Bladder microvascular endothelial cell (primary cell): Measurements from ENCODE around the gene CIC. TPM values are rescaled to one million over a fixed set of nuclear protein-coding genes. Genes with fewer than 3 reads are reported as not detected.

Experiments
- total RNA-seq: library from RNA; depleted of rRNA; stranded (reverse); fragments of >200 nt; gene quantifications from 2 replicates; pipeline ENCODE4 v1.2.3, GENCODE V29; 2014

CIC gene
- 16.2 and 27.6 TPM in 2 replicates for total RNA-seq

DNA sequence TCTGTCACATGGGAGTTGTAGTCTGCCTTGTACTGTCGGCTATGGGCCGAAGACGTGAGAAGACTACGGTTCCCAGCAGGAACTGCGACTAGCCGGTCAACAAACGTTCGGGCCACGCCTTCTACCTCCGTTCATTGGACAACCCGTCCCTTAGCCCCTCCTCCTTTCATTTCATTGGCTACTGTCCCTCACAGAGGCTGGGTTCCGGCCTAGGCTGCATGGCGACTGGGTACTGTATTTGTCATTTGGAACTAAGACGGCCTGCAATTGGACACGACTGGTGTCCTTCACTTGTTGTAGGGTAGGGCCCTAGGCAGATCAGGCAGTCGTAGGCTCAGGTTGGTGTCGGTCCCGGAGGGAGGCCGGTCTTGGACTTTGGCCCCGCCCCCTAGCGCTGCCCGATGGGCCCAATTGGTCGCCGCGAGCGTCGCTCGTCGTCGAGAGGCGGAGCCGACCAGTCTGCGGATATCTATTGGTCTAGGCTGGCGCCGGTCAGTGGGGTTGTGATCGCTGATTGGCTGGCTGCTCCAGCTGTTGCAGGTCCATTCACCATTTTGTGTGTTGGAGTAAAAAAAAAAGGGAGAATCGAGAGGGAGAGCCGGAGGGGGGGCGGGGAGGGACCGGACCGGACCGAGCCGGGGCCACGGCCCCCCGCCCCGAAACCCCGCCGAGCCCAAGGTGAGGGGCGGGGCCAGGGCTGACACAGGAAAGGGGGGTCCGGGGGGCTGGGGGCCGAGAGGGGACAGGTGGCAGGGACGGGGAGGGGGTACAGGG lies at the start of gene CIC:
Gene CIC, plus strand, starts transcription at position 549 of the 774 bp plus-strand sequence. CDS start 2,532 bp downstream, outside the sequence.

DNA sequence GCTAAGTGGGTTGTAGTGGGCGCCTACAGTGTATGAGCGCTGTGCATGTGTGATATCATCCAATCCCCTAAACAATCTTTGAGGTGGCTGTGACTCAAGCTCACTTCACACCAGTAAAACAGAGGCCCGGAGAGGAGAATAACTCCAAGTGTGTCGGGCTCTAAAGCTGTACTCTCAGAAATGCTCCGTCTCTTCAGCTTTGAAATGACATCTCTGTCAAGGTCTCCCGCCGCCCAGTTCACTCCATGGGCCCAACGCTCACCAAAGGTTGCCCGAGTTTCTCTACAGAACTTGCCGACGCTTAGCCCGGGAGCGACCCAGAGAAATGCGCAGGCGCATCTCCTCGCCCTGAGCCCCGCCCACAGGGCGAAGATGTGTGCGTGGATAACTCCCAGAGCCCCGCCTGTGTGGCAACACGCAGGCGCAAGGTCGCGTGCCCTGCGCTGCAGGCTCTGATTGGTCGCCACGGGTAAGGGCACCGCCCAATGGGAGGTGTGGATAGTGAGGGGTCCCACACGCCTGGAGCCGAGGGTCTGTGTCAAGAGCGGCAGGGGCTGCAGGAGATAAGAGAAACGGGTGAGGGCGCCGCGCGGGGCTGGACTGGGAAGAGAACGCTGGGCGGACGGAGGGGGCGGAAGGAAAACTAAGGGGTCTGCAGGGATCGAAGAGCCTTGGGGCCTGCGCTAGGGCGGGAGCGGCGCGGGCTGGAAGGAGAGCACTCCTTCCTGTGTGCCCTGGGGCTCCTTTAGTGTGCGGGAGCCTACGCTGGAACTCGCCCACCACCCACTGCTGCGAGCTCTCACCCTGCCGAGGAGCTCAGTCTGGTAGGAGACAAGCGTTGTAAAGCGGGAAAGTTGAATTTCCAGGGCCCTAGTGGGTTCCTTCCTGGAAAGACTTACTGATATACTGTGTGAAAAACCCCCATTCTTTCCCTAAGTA lies 49.0 kb upstream of the CIC start, which contains the start of gene ZNF526:
Gene ZNF526, plus strand, starts transcription at position 501 of the 939 bp plus-strand sequence. CDS start 4,092 bp downstream, outside the sequence.

DNA sequence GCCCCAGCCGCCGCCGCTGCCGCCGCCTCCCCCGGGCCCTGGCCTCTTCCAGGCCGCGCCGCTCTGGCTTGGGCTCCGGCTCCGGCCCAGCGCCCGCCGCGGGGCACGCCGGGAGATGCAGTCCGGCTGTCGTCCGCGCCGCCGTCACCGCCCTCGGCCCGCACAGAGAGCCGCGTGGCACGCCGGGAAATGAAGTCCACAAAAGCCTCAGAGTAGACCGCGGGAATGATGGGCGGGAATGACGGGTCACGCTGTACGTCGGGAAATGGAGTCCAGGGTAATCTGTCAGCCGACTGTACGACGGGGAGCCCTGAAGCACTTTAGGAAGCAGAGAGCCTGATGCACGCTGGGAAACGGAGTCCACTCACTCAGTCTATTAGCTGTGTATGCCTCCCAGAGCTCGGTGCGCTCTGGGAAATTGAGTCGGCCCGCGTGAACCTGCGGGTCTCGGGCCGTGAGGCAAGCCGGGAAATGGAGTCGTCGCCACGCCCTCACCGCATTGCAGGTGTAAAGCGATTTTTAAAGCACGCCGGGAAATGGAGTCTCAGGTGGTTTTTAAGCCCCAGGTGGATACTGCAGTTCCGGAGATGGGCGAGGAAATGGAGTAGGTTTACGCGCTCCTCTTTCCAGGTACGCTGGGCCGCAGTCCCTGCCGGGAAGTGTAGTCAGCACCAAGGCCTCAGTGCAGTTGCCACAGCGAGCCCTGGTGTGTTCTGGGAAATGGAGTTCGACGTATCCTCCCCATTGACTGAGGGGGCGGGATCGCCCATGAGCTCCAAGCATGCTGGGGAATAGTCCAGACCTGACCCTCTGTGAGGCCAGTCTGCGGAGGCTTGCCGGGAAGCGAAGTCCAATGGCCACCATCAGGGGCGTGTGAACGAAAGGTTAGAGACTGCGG lies 26.3 kb upstream of the CIC start, which contains the start of gene GSK3A:
Gene GSK3A, minus strand, starts transcription at position 91 of the 898 bp plus-strand sequence. CDS start 137 bp downstream, outside the sequence.

DNA sequence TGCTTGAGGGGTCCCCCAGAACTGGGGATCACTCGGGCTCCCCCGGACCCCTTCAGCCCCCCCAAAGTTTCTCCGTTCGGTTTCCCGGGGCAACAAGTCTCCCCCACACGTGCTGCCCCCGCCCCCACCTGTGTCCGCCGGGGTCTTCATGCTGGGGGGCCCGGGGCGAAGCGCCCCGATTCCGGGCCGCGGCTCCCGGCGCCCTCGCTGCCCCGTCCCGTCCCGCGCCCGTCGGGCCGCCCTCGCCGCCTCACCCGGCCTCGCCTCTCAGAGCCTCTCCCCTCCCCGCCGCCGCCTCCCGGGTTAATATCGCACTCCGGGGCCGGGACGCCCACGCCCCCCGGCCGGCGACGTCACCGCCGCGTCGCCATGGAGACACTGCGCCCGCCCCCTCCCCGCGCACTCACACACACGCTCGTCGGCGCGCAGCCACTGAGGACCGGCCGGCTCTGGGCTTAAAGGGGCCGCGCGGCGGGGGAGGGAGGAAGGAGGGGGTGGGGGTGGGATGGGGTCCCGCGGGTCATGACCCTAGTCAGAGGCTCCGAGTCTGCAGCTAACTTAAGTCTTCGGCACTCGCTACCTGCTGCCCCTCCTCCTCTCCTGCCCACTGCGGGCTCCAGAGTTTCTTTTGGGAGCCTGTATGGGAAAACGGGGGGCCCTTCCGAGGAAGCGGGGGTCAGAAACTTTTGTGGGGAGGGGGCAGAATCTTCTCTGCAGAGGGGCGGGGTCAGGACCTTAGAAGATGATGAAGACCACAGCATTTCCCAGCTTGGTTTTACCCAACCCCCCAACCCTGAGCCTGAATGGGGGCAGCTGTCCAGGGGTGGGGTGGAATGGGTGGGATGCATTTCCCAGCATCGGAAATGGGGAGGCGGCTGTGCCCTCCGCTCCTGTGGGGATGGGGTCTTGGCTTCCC lies 13.9 kb upstream of the CIC start, which contains the start of gene ERF:
Gene ERF, minus strand, starts transcription at position 279 of the 916 bp plus-strand sequence. Its CDS starts 129 bp downstream, at position 150.

DNA sequence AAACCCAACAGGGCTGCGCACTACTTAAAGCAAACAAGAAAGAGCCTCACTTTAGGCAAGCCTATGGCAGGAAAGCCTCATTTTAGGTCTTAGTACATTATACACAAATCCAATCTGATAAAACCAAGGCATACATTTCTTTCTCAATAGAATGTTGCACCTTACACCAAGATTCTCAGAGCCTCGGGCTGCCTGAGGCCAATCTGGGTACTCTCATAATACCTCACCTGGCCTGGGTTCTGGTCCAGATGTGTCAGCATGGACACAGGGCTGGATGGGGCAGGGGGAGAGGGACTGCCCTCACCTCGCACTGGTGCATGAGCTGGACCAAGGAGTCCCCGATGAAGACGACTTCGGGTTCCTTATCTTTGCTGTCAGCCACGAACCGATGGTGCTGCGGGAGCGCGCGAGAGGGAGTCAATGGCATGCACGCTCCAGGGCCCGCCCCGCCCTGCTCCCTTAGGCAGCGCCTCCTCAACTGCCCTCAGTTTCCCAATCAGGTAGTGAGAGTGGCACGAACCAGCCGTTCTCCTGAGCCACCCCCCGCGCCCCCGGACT lies 32.7 kb downstream of the CIC start, which contains the start of gene PRR19:
Gene PRR19, plus strand, starts transcription at position 487 of the 558 bp plus-strand sequence. CDS start 7,453 bp downstream, outside the sequence.

DNA sequence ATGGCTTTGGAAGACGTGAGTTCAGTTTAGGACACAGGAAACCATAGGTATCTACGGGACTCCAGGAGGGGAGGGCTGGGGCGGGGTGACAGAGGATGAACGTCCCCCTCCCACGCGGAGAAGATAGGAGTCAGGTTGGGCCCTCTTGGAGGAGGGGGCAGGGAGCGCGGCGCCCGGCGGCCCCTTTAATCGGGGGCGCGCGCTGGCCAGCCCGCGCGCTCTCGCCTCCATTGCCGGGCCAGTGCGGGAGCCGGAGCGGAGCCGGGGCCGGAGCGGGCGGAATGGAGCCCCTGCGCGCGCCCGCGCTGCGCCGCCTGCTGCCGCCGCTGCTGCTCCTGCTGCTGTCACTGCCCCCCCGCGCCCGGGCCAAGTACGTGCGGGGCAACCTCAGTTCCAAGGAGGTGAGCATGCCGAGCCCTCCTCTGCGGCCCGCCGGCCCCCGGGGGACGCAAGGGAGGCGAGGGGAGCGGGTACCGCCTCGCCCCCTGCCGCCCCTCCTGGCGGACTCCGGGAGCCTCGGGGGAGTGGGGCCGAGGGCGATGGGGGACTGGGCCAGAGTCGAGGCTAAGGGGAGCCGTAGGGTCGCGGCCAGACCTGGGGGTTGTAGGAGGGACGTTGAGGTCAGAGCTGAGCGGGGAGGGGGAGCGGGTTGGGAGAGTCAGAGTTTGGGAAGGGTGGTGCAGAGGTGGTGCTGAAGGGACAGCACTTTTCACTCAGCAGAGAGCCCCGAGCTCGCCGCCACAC lies 44.2 kb downstream of the CIC start, which contains the start of gene TMEM145:
Gene TMEM145, plus strand, starts transcription at position 214 of the 744 bp plus-strand sequence. Its CDS starts 68 bp downstream, at position 282.

DNA sequence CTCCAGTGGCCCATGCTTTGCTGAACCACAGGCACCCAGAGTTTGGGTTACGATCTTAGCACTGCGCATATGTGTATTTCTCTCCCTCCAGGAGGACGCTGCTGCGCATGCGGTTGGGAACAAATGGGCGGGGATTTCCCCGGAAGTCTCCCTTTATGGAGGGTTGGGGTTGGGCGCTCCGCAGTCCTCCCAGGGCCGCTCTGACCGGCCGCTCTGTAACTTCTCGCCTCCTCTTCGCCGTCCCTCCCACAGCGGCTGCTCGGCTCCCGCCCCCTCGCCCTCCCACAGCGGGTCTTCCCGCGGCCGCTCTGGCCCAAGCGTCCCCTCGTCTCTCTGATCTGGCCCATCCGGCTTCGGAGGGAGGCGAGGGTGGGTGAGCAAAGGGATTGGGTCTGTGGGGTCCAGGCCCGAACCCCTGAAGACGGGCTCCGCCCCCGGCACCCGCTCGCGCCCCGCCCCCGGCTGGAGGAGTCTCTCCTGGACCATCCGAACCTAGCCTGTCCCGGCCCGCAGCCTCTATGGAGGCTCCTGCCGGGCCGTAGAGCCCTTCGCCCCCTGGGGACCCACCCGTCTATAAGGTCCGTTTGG lies 56.4 kb downstream of the CIC start, which contains the start of gene MEGF8:
Gene MEGF8, plus strand, starts transcription at position 328 of the 588 bp plus-strand sequence. CDS start 609 bp downstream, outside the sequence.

Other genes with a start within 250 kb of the CIC start
- gene GRIK5, start 199.0 kb upstream of the CIC start, total RNA-seq: 0.06 TPM in 1 of 2 replicates, not detected in the other
- 8.1 and 16.1 TPM in 2 replicates for gene ZNF574, start 193.1 kb upstream of the CIC start, total RNA-seq
- gene POU2F2, start 136.8 kb upstream of the CIC start, total RNA-seq: 0.16 and 1.4 TPM in 2 replicates
- 18.8 and 20.5 TPM in 2 replicates for gene DEDD2, start 51.6 kb upstream of the CIC start, total RNA-seq
- gene ZNF526, start 48.9 kb upstream of the CIC start, total RNA-seq: 6.0 and 11.6 TPM in 2 replicates
- 9.4 and 23.6 TPM in 2 replicates for gene GSK3A, start 26.6 kb upstream of the CIC start, total RNA-seq
- gene ERF, start 14.1 kb upstream of the CIC start, total RNA-seq: 24.6 and 43.7 TPM in 2 replicates
- gene PRR19, start 32.9 kb downstream of the CIC start, total RNA-seq: 0.32 and 0.38 TPM in 2 replicates
- gene PAFAH1B3, start 33.4 kb downstream of the CIC start, total RNA-seq: 36.3 and 40.8 TPM in 2 replicates
- gene TMEM145, start 44.1 kb downstream of the CIC start, total RNA-seq: not detected in 2 replicates
- 20.2 and 59.2 TPM in 2 replicates for gene MEGF8, start 56.4 kb downstream of the CIC start, total RNA-seq
- not detected in 2 replicates for gene CNFN, start 121.0 kb downstream of the CIC start, total RNA-seq
- 8.7 and 9.4 TPM in 2 replicates for gene LIPE, start 158.1 kb downstream of the CIC start, total RNA-seq
- gene CXCL17, start 173.7 kb downstream of the CIC start, total RNA-seq: not detected in 2 replicates